ENCODE data around the gene AGBL1.
"Not testable (repeated sequence)": the region's sequence is repeated elsewhere in the genome, so short reads cannot be mapped to it uniquely, and the experiment has no call there.

The AGBL1 gene

DNA sequence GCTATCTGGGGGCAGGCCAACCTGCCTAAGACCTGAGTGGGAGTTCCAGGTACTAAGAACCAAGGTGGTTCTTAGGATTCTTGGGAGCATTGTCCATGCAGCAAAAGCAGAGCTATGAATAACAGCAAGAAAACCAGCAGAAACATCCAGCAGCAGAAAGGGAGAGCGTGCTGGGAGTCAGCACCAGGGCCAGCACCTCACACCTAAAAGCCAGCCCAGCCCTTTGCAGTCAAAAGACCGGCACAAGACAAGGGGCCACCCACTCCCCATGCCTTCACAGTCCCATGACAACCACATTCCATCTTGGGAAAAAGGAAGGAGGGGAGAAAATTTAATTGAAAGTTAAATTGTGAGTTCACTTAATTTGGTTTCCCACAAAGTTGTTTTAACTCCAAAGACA is 364.9 kb downstream of the AGBL1 start:
- no peak for FAIRE-seq
- TF ChIP-seq TAF1 (IDR thresholded peaks at IDR 0.05; ENCODE audit: borderline replicate concordance, low read depth, low read length) (no peak), POLR2A (IDR thresholded peaks at IDR 0.05; ENCODE audit: low read depth, low read length) (no peak), POLR2AphosphoS5 (IDR thresholded peaks at IDR 0.05; ENCODE audit: low read depth, low read length) (no peak)
- DNase-seq (ENCODE audit: insufficient read length): no peak

DNA sequence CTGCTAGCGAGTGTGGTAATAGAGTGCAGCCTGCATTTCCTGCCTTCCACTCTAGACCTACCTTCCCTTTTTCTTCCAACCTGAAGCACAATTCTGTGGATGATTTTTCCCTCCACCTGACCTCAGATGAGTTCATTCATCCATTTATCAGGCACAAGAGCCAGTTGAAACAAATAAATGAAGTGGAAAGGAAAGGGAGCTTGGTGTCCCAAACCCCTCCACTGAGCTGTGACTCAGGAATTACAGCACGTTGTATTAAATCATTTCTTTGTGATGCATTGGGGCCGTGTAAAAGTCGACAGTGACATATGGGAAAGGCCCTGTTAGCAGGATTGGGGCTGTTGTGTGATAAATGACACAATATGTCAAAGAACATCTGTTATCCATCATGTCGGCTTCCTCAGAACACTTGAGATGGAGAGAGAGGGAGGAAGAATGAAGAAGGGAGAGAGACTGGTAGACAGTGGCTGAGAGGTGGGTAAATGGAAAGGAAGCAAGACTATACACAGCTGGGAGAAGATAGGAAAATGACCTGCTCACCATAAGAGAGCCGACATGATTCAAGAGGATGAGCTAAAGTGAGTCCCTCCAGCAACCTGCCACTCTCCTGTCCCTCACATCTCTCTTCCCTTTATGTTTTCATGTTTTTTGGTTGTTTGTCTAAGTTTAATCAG is 366.0 kb downstream of the AGBL1 start:
- no peak for DNase-seq (ENCODE audit: insufficient read length)
- TF ChIP-seq TAF1 (IDR thresholded peaks at IDR 0.05; ENCODE audit: borderline replicate concordance, low read depth, low read length) (no peak), POLR2A (IDR thresholded peaks at IDR 0.05; ENCODE audit: low read depth, low read length) (no peak), POLR2AphosphoS5 (IDR thresholded peaks at IDR 0.05; ENCODE audit: low read depth, low read length) (no peak)
- FAIRE-seq: no peak

DNA sequence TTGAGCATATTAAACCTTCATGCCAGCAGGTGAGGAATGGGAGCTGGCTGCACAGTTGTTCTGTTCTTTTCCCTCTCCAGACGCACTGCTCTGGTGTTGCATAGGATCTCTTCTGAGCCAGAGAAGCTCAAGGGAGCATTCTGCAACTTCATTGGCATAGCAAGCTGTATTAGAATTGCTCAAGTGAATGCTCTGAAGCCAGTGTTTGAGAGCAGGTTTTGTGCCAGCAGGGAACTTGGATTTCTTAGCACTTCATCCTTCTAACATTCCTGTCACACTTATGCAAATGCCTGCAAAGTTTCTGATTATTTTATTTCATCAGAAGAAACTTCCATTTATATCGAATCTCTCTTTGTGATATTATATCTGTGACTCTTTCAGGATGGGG is 366.6 kb downstream of the AGBL1 start:
- FAIRE-seq (no peak), DNase-seq (ENCODE audit: insufficient read length) (no peak)
- TF ChIP-seq POLR2AphosphoS5 (IDR thresholded peaks at IDR 0.05; ENCODE audit: low read depth, low read length): no peak

DNA sequence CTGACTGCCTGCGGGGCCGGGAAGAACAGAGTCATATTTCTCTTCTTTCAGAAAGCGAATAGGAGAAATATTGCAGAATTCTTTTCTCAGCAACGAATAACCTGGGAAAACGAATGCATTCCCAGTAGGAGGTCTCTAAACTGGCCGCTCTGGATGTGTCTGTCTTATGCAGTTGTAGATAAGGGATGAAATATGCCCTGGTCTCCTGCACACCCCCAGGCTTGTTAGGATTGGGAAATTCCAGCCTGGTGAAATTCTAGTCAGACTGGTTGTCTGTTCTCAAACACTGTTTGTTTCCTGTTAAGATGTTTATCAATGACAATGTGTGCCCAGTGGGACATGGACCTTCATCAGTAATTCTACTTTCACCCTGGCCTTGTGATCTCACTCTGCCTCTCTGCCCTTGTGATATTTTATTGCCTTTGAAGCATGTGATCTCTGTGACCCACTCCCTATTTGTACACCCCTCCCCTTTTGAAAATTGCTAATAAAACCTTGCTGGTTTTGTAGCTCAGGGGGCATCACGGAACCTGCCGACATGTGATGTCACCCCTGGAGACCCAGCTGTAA is 385.9 kb downstream of the AGBL1 start:
- FAIRE-seq; DNase-seq (ENCODE audit: insufficient read length): not testable (repeated sequence)

DNA sequence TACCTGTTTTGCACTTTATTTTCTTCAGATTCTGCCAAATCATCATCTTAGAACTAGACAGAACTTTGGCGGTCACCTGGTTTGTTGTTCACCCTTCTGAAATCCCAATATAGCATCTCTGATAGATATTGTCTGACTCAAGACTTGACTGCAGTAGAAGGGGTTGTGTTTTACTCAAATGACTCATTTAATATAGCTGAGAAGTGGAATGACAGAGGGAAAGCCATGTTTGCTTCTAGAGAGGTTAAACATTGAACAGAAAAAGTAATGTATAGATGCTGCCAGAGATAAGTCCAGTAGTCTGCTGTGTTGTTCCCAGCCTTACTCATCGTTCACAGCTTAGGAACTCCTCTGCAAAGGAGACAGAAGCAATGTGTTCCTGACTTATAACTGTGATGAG is 402.0 kb downstream of the AGBL1 start:
- FAIRE-seq (no peak), DNase-seq (ENCODE audit: insufficient read length) (no peak)
- TF ChIP-seq POLR2A (IDR thresholded peaks at IDR 0.05; ENCODE audit: low read depth, low read length) (no peak), POLR2AphosphoS5 (IDR thresholded peaks at IDR 0.05; ENCODE audit: low read depth, low read length) (no peak), TAF1 (IDR thresholded peaks at IDR 0.05; ENCODE audit: borderline replicate concordance, low read depth, low read length) (no peak)

DNA sequence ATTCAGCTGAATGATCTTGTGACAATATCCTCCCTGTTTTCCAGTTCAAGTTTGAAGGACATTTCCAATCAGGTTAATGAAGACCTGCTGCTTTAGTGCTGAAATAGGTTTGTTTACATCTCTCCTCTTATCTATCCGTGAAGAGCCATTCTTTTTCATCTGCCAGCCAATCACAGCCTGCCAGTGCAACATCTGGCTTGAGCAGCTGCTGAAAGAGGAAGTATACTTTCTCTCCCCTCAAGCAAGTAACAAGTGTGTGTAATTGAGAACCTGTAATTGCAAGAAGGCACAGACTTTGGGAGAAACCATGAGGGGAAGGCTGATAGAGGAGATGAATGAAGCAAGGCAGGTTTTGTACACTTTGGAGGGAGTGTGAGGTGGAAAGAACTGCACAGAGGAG is 404.3 kb downstream of the AGBL1 start:
- TF ChIP-seq POLR2A (IDR thresholded peaks at IDR 0.05; ENCODE audit: low read depth, low read length) (no peak), TAF1 (IDR thresholded peaks at IDR 0.05; ENCODE audit: borderline replicate concordance, low read depth, low read length) (no peak), POLR2AphosphoS5 (IDR thresholded peaks at IDR 0.05; ENCODE audit: low read depth, low read length) (no peak)
- FAIRE-seq: no peak
- DNase-seq (ENCODE audit: insufficient read length): no peak

DNA sequence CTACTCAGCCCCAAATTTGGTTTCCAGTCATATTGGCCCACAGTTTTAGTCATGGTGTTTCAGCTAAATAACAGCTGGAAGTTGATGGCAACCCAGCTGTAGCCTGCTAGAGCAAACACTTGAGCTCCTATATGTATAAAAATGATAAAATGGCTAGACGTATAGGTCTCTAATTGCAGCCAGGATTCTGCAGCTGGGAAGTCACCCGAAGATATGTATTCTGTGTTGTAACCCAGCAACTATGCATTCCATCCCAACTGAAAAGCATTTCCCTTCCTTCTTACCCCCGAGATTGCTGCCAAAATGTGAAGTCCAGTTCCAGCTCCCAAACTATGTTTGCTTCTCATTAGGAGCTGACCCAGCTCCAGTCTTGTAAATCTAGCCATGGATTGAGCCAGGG is 408.4 kb downstream of the AGBL1 start:
- TF ChIP-seq POLR2A (IDR thresholded peaks at IDR 0.05; ENCODE audit: low read depth, low read length): no peak
- no peak for TF ChIP-seq TAF1 (IDR thresholded peaks at IDR 0.05; ENCODE audit: borderline replicate concordance, low read depth, low read length)
- TF ChIP-seq POLR2AphosphoS5 (IDR thresholded peaks at IDR 0.05; ENCODE audit: low read depth, low read length): no peak
- FAIRE-seq: no peak
- no peak for DNase-seq (ENCODE audit: insufficient read length)

DNA sequence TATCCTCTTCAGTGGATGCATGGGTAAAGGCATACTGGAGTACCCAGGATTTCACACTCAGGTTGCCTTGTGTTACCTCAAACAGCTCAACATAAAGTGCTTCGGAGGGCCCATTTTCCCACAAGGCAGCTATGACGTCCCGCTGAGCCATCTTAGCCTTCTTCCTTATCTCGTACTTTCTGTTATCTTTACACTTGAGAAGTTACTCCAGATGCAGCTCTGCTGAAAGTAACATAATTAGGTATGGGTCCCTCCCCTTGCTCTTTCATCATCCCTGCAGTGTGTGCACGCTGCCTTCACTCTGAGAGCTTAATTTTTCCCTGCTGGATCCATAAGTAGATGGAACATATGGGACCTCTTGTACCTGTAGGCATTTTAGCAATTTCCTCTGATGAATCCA is 410.3 kb downstream of the AGBL1 start:
- FAIRE-seq: no peak
- DNase-seq (ENCODE audit: insufficient read length): no peak
- no peak for TF ChIP-seq POLR2AphosphoS5 (IDR thresholded peaks at IDR 0.05; ENCODE audit: low read depth, low read length)
- TF ChIP-seq TAF1 (IDR thresholded peaks at IDR 0.05; ENCODE audit: borderline replicate concordance, low read depth, low read length): no peak
- TF ChIP-seq POLR2A (IDR thresholded peaks at IDR 0.05; ENCODE audit: low read depth, low read length): no peak

DNA sequence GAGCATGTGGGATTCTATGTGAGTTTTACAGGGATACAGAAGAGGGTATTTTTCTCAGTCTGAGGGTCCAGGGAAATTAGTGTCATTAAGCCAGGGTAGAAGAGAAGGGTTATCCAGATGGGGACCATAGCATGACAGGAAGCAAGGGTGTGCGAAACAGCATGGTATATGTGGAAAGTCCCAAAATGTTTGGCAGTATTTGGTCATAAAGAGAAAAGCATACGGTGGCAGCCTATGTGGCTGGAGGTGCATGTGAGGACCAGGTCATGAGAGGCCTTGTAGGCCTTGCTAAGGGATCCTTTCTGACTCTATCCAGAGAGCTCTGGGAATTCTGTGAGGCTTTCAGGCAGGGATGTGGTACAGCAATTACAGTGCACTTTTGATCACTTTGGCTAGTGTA is 411.4 kb downstream of the AGBL1 start:
- TF ChIP-seq POLR2A (IDR thresholded peaks at IDR 0.05; ENCODE audit: low read depth, low read length) (no peak), POLR2AphosphoS5 (IDR thresholded peaks at IDR 0.05; ENCODE audit: low read depth, low read length) (no peak), TAF1 (IDR thresholded peaks at IDR 0.05; ENCODE audit: borderline replicate concordance, low read depth, low read length) (no peak)
- DNase-seq (ENCODE audit: insufficient read length): no peak
- FAIRE-seq: no peak

DNA sequence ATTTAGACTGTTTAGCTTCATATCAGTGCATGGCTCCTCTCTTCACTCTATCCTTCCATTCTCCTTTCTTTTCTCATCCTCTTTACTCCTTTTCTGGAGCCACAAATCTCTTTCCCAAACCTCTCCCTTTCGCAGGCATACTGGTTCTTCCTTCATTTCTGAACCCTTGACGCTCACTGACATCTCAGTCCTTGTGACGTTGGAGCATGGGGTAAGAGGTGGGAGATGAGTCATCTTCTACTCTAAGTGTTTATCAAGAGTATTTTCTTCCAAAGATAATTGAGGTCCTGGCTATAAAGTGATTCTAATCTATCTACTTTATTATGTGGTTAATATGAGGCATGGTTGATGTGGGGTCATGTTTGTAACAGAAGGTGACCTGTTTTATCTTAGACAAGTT is 414.2 kb downstream of the AGBL1 start:
- FAIRE-seq (no peak), DNase-seq (ENCODE audit: insufficient read length) (no peak)
- TF ChIP-seq POLR2AphosphoS5 (IDR thresholded peaks at IDR 0.05; ENCODE audit: low read depth, low read length) (no peak), TAF1 (IDR thresholded peaks at IDR 0.05; ENCODE audit: borderline replicate concordance, low read depth, low read length) (no peak), POLR2A (IDR thresholded peaks at IDR 0.05; ENCODE audit: low read depth, low read length) (no peak)

DNA sequence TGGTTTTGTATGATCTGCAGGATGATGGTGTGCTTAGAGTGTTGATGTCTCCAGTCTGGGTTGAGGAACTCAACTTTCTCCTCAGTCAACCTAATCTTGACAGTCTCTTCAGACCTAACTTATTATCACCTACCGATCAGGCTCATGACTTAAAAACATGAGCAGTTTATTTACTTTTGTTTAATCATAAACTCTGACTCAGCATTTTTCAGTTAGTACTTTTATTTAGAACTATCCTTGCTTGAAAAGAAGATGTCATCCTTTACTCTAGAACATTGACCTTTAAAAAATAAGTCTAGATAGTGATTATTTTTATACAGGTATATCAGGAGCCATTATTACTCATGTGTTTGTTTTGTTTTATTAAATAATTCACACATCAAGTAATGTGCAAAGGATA is 414.8 kb downstream of the AGBL1 start:
- DNase-seq (ENCODE audit: insufficient read length): no peak
- TF ChIP-seq POLR2A (IDR thresholded peaks at IDR 0.05; ENCODE audit: low read depth, low read length) (no peak), TAF1 (IDR thresholded peaks at IDR 0.05; ENCODE audit: borderline replicate concordance, low read depth, low read length) (no peak), POLR2AphosphoS5 (IDR thresholded peaks at IDR 0.05; ENCODE audit: low read depth, low read length) (no peak)
- FAIRE-seq: no peak

DNA sequence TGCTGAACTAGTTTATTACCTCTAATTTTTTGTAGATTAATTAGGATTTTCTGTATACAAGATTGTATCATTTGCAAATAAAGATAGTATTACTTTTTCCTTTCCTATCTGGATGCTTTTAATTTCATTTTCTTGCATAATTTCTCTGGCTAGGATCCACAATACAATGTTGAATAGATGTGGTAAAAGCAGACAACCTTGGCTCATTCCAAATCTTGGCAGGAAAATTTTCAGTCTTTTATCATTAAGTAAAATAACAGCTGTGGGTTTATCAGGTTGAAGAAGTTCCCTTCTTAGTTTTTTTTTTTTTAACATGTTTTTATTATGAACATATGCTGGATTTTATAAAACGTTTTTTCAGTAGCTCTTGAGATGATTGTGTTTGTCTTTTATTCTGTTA is 422.6 kb downstream of the AGBL1 start:
- DNase-seq (ENCODE audit: insufficient read length) (no peak), FAIRE-seq (no peak)
- TF ChIP-seq TAF1 (IDR thresholded peaks at IDR 0.05; ENCODE audit: borderline replicate concordance, low read depth, low read length): no peak
- TF ChIP-seq POLR2AphosphoS5 (IDR thresholded peaks at IDR 0.05; ENCODE audit: low read depth, low read length): no peak
- TF ChIP-seq POLR2A (IDR thresholded peaks at IDR 0.05; ENCODE audit: low read depth, low read length): no peak

DNA sequence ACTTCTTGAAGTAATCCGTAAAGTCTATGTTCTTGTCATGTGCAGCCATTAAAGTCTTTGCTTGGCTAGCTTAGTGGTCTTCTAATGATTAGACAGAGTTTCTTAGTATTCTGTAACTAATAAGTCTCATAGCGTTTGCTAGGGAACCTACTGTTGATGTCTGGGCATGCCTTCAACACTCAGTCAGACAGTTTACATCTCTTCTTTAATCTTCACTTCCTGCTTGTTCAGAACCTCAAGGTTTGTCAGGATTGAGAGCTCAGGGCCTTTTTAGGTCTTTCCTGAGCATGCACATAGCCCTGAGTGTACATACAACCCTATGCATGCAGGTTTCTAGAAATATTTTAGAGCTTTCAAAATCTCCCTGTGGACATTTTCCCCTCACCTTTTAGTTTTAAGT is 426.3 kb downstream of the AGBL1 start:
- no peak for FAIRE-seq
- TF ChIP-seq POLR2AphosphoS5 (IDR thresholded peaks at IDR 0.05; ENCODE audit: low read depth, low read length): no peak
- no peak for TF ChIP-seq POLR2A (IDR thresholded peaks at IDR 0.05; ENCODE audit: low read depth, low read length)
- TF ChIP-seq TAF1 (IDR thresholded peaks at IDR 0.05; ENCODE audit: borderline replicate concordance, low read depth, low read length): no peak
- no peak for DNase-seq (ENCODE audit: insufficient read length)

Data from GM12892 (cell line).